PC-3 (cell line): Measurements from ENCODE around the gene SEC22B. TPM values are rescaled to one million over a fixed set of nuclear protein-coding genes. Genes with fewer than 3 reads are reported as not detected.
"Not testable (repeated sequence)": the region's sequence is repeated elsewhere in the genome, so short reads cannot be mapped to it uniquely, and the experiment has no call there.

ENCODE experiments used
- ATAC-seq: fragments of 200-7000 bp; cut with Tn5 transposase; 2 replicates; pipeline ENCODE4 v1.9.1; 2020; ENCODE audit warnings: mild to moderate bottlenecking, moderate library complexity
- BruUV-seq: library from RNA; stranded (reverse); fragments of 400-500 nt; replicated peaks from 2 replicates; lab custom pipeline; 2021; lab: Mats Ljungman, UMichigan
- CTCF ChIA-PET: fragments of 300-600 bp; sonication (Branson Sonifier 250); formaldehyde crosslinking; loops from one replicate; lab custom pipeline; 2022; ENCODE audit warnings: antibody characterized with exemption; lab: Charles Lee
- POLR2A ChIA-PET: fragments of 300-600 bp; sonication (Branson Sonifier 250); formaldehyde crosslinking; loops from one replicate; lab custom pipeline; 2022; ENCODE audit warnings: antibody characterized with exemption; ENCODE audit not compliant: unreplicated experiment; lab: Charles Lee
- DNase-seq: peaks from one replicate; pipeline ENCODE4 v3.0.0-alpha.2; 2015
- H2AFZ ChIP-seq: fragments of 300-600 bp; sonication (generic); 2 replicates; pipeline ENCODE4 v1.6.0; 2016; ENCODE audit warnings: antibody characterized with exemption, low read length
- H3F3A ChIP-seq: fragments of 300-600 bp; sonication (generic); one replicate; pipeline ENCODE4 v1.6.0; 2017; ENCODE audit warnings: antibody characterized with exemption, low read length, control low read depth, mild to moderate bottlenecking; ENCODE audit not compliant: unreplicated experiment
- H3K27ac ChIP-seq: fragments of 300-600 bp; sonication (generic); 2 replicates; pipeline ENCODE4 v1.5.1; 2016; ENCODE audit warnings: mild to moderate bottlenecking, low read length
- H3K27me3 ChIP-seq: fragments of 300-600 bp; sonication (generic); 2 replicates; pipeline ENCODE4 v1.6.1; 2016; ENCODE audit warnings: low read length, mixed read lengths
- H3K36me3 ChIP-seq: fragments of 300-600 bp; sonication (generic); 2 replicates; pipeline ENCODE4 v1.6.1; 2016; ENCODE audit warnings: low read depth, mixed run types, low read length, mixed read lengths
- H3K4me1 ChIP-seq: fragments of 300-600 bp; sonication (generic); 2 replicates; pipeline ENCODE4 v1.5.1; 2016; ENCODE audit warnings: low read length; ENCODE audit not compliant: insufficient read depth
- H3K4me2 ChIP-seq: fragments of 300-600 bp; sonication (generic); 2 replicates; pipeline ENCODE4 v1.6.0; 2016; ENCODE audit warnings: low read length
- H3K4me3 ChIP-seq: fragments of 300-600 bp; sonication (generic); 2 replicates; pipeline ENCODE4 v1.5.1; 2016; ENCODE audit warnings: mild to moderate bottlenecking, low read length, mixed read lengths
- H3K79me2 ChIP-seq: fragments of 300-600 bp; sonication (generic); 2 replicates; pipeline ENCODE4 v1.6.1; 2017; ENCODE audit warnings: low read length, mixed read lengths
- H3K9ac ChIP-seq: fragments of 300-600 bp; sonication (generic); 2 replicates; pipeline ENCODE4 v1.6.0; 2016; ENCODE audit warnings: mild to moderate bottlenecking, low read length
- H3K9me2 ChIP-seq: fragments of 300-600 bp; sonication (generic); replicated peaks from 2 replicates; pipeline ENCODE4 v1.6.1; 2016; ENCODE audit warnings: mixed run types, low read length, mixed read lengths
- H3K9me3 ChIP-seq: fragments of 300-600 bp; sonication (generic); 2 replicates; pipeline ENCODE4 v1.6.1; 2016; ENCODE audit warnings: low read length, mixed read lengths
- H4K20me1 ChIP-seq: fragments of 300-600 bp; sonication (generic); 2 replicates; pipeline ENCODE4 v1.6.1; 2016; ENCODE audit warnings: low read length, mixed read lengths
- CTCF ChIP-seq: fragments of 300-600 bp; sonication (generic); conservative IDR thresholded peaks from 2 replicates; pipeline ENCODE4 v1.5.1; 2017; ENCODE audit warnings: antibody characterized with exemption, low read depth, mild to moderate bottlenecking, low read length
- EZH2 ChIP-seq: fragments of 300-600 bp; sonication (generic); IDR thresholded peaks from one replicate; pipeline ENCODE4 v1.6.1; 2017; ENCODE audit warnings: antibody characterized with exemption, mild to moderate bottlenecking, low read length; ENCODE audit not compliant: unreplicated experiment
- EZH2phosphoT487 ChIP-seq: fragments of 300-600 bp; sonication (generic); IDR thresholded peaks from 2 replicates; pipeline ENCODE4 v1.6.1; 2018; ENCODE audit warnings: mild to moderate bottlenecking, antibody characterized with exemption, low read length, borderline replicate concordance
- intact Hi-C: fragments of 100-400 bp; cut with micrococcal nuclease; formaldehyde crosslinking; loops from 2 replicates; pipeline ENCODE4 v1.9.0; 2023
- total RNA-seq: library from RNA; depleted of rRNA; stranded (reverse); fragments of >200 nt; gene quantifications from 2 replicates; pipeline ENCODE4 v1.2.3, GENCODE V29; 2014

The SEC22B gene
- total RNA-seq, 1 experiment from 2014 or later: 16.4 TPM

GRCh38 chr1:120178799-120179756 lies 2.8 kb upstream of the SEC22B start:
- peaks cover 13% of the 10 kb centered on the region for H3K79me2 ChIP-seq
- TF ChIP-seq EZH2phosphoT487: no peak
- TF ChIP-seq EZH2: no peak
- no peak for TF ChIP-seq CTCF
- no peaks in the 10 kb centered on the region for H4K20me1 ChIP-seq
- ATAC-seq: no peak
- H3K36me3 ChIP-seq: no peaks in the 10 kb centered on the region
- H3K9me3 ChIP-seq: no peaks in the 10 kb centered on the region
- no peaks in the 10 kb centered on the region for H3K9me2 ChIP-seq
- POLR2A ChIA-PET: no interaction called here
- no peak overlapping the region for H3K27ac ChIP-seq
- CTCF ChIA-PET: no interaction called here
- H3K9ac ChIP-seq: no peak overlapping the region
- peaks cover 2% of the 10 kb centered on the region; the same call in 1 of the 2 replicates for H3K4me1 ChIP-seq
- intact Hi-C loops: no loop called here
- peak overlapping the region; percentile 4; the same call in 1 of the 2 replicates for H3K4me2 ChIP-seq
- no peak for DNase-seq
- H2AFZ ChIP-seq: 0 out of 2 replicates have a peak overlapping the region, but pooled peaks have one; percentile 9
- H3F3A ChIP-seq: no peaks in the 10 kb centered on the region
- H3K27me3 ChIP-seq: no peaks in the 10 kb centered on the region
- no peak overlapping the region for H3K4me3 ChIP-seq
- no TSS peak for BruUV-seq

- ATAC-seq, intact Hi-C loops, H3K4me1 ChIP-seq, H3K9me3 ChIP-seq, H3K4me3 ChIP-seq, BruUV-seq, H3K9ac ChIP-seq, H3K27me3 ChIP-seq, H4K20me1 ChIP-seq, H3K4me2 ChIP-seq, H3K27ac ChIP-seq, POLR2A ChIA-PET, H2AFZ ChIP-seq, H3K36me3 ChIP-seq, DNase-seq, H3K9me2 ChIP-seq, CTCF ChIA-PET, H3F3A ChIP-seq: not testable (repeated sequence)
- peaks cover 15% of the 10 kb centered on the region for H3K79me2 ChIP-seq
Measured at GRCh38 chr1:120178058-120178457, 1.7 kb upstream of the SEC22B start.

GRCh38 chr1:120175688-120176087 lies 632 bp downstream of the SEC22B start:
- intact Hi-C loops, CTCF ChIA-PET, H3K36me3 ChIP-seq, H3F3A ChIP-seq, H3K9me2 ChIP-seq, H3K9me3 ChIP-seq, H4K20me1 ChIP-seq, H3K4me1 ChIP-seq, H3K27me3 ChIP-seq, POLR2A ChIA-PET: not testable (repeated sequence)
- BruUV-seq: TSS peak; percentile 78
- peak; percentile 18; the same call in 1 of the 2 replicates for ATAC-seq
- Histone ChIP-seq H3K79me2 (peaks cover 15% of the 10 kb centered on the region), H3K4me3 (peak overlapping the region; percentile 98), H3K9ac (peak overlapping the region; percentile 96), H3K4me2 (peak overlapping the region; percentile 75), H3K27ac (peak overlapping the region; percentile 79), H2AFZ (peak overlapping the region; percentile 100)
- DNase-seq: peak; percentile 3

- H3K4me3 ChIP-seq, H3K27me3 ChIP-seq, H3K4me1 ChIP-seq, H4K20me1 ChIP-seq, H3K27ac ChIP-seq, ATAC-seq, BruUV-seq, intact Hi-C loops, H3K4me2 ChIP-seq, H3K79me2 ChIP-seq, DNase-seq, CTCF ChIA-PET, H3F3A ChIP-seq, H3K36me3 ChIP-seq, H3K9me2 ChIP-seq, H2AFZ ChIP-seq, H3K9ac ChIP-seq, POLR2A ChIA-PET, H3K9me3 ChIP-seq: not testable (repeated sequence)
Measured at GRCh38 chr1:120164761-120165160, 11.6 kb downstream of the SEC22B start.

GRCh38 chr1:120162015-120162414 lies 14.3 kb downstream of the SEC22B start:
- H3K36me3 ChIP-seq, CTCF ChIA-PET, H3K4me3 ChIP-seq, POLR2A ChIA-PET, DNase-seq, H2AFZ ChIP-seq, BruUV-seq, H4K20me1 ChIP-seq, H3K9me2 ChIP-seq, H3K27me3 ChIP-seq, H3K4me1 ChIP-seq, H3K4me2 ChIP-seq, H3K9ac ChIP-seq, H3K27ac ChIP-seq, H3K9me3 ChIP-seq, H3K79me2 ChIP-seq, intact Hi-C loops, H3F3A ChIP-seq: not testable (repeated sequence)
- peak; percentile 51 for ATAC-seq
